GM12878 (cell line): Measurements from ENCODE around the gene BCL2. TPM values are rescaled to one million over a fixed set of nuclear protein-coding genes. Genes with fewer than 3 reads are reported as not detected.

Source experiments
- ATAC-seq: fragments of 200-7000 bp; cut with Tn5 transposase; 3 replicates; pipeline ENCODE4 v1.9.1; 2020; ENCODE audit warnings: mild to moderate bottlenecking, moderate library complexity
- BruUV-seq: library from RNA; stranded (reverse); fragments of 400-500 nt; replicated peaks from 2 replicates; lab custom pipeline; 2021; lab: Mats Ljungman, UMichigan
- CTCF ChIA-PET: fragments of 300-600 bp; sonication (Branson Sonifier 250); formaldehyde crosslinking; extraction: SDS; loops from one replicate; lab custom pipeline; 2021; ENCODE audit warnings: inconsistent platforms; lab: Yijun Ruan, JAX
- POLR2A ChIA-PET: fragments of 350-600 bp; formaldehyde crosslinking; extraction: SDS; loops from one replicate; lab custom pipeline; 2021; ENCODE audit warnings: inconsistent platforms; lab: Charles Lee
- RAD21 ChIA-PET: fragments of 300-600 bp; sonication (Branson Sonifier 250); formaldehyde crosslinking; loops from one replicate; lab custom pipeline; 2023; ENCODE audit warnings: antibody characterized with exemption; ENCODE audit not compliant: unreplicated experiment; lab: Charles Lee
- SMC1A ChIA-PET: fragments of 300-600 bp; sonication (Branson Sonifier 250); formaldehyde crosslinking; loops from one replicate; lab custom pipeline; 2023; ENCODE audit not compliant: unreplicated experiment, uncharacterized antibody; lab: Charles Lee
- DNase-seq: peaks from one replicate; pipeline ENCODE4 v3.0.0-alpha.2; 2011; ENCODE audit warnings: low read depth, low spot score
- FAIRE-seq: peaks from 3 replicates; lab custom pipeline; 2011; peaks lifted over from hg19 to GRCh38; lab: Jason Lieb, UNC
- H2AFZ ChIP-seq: 2 replicates; pipeline ENCODE4 v1.6.0; 2011; ENCODE audit warnings: low read depth, low read length, control low read depth; ENCODE audit not compliant: control insufficient read depth
- H3K27ac ChIP-seq: 2 replicates; pipeline ENCODE4 v1.5.1; 2011; ENCODE audit warnings: control low read depth; ENCODE audit not compliant: control insufficient read depth, insufficient read depth
- H3K27me3 ChIP-seq, 2 experiments: replicated peaks in 1 of 2; 2 replicates each; pipeline versions ENCODE4 v1.6.0 to v1.6.1; 2011; ENCODE audit warnings: low read length in 1 of 2; ENCODE audit not compliant: control insufficient read depth in 2 of 2, insufficient read depth in 2 of 2
- H3K36me3 ChIP-seq, 2 experiments: 2 replicates each; pipeline ENCODE4 v1.5.1; 2011; ENCODE audit warnings: low read length in 1 of 2; ENCODE audit not compliant: control insufficient read depth in 2 of 2, insufficient read depth in 2 of 2
- H3K4me1 ChIP-seq: 2 replicates; pipeline ENCODE4 v1.6.1; 2011; ENCODE audit warnings: mild to moderate bottlenecking, low read length, moderate library complexity, mixed read lengths; ENCODE audit not compliant: control insufficient read depth, insufficient read depth
- H3K4me2 ChIP-seq: 2 replicates; pipeline ENCODE4 v1.6.0; 2011; ENCODE audit warnings: control low read depth; ENCODE audit not compliant: control insufficient read depth, insufficient read depth
- H3K4me3 ChIP-seq: fragments of 200-600 bp; sonication (generic); 2 replicates; pipeline ENCODE4 v1.5.1; 2016
- H3K79me2 ChIP-seq: 2 replicates; pipeline ENCODE4 v1.6.0; 2011; ENCODE audit warnings: low read length; ENCODE audit not compliant: control insufficient read depth, insufficient read depth
- H3K9ac ChIP-seq: 2 replicates; pipeline ENCODE4 v1.8.0; 2011; ENCODE audit warnings: low read length, control low read depth, mixed read lengths; ENCODE audit not compliant: control insufficient read depth, insufficient read depth
- H3K9me3 ChIP-seq: replicated peaks from 3 replicates; pipeline ENCODE4 v1.5.1; 2011; ENCODE audit warnings: mild to moderate bottlenecking, low read length; ENCODE audit not compliant: control insufficient read depth, insufficient read depth
- H4K20me1 ChIP-seq: 2 replicates; pipeline ENCODE4 v1.6.0; 2011; ENCODE audit not compliant: control insufficient read depth, insufficient read depth
- BMI1 ChIP-seq: fragments of 450-650 bp; IDR thresholded peaks from 2 replicates; pipeline ENCODE4 v1.6.1; 2016; ENCODE audit warnings: mild to moderate bottlenecking, moderate library complexity, borderline replicate concordance
- EZH2 ChIP-seq: IDR thresholded peaks from 2 replicates; pipeline ENCODE4 v1.6.1; 2012; ENCODE audit warnings: low read depth, mild to moderate bottlenecking, control low read depth, inconsistent platforms, low read length, borderline replicate concordance; ENCODE audit not compliant: control insufficient read depth
- IKZF2 ChIP-seq, 2 experiments: fragments of 450-650 bp; IDR thresholded peaks; 2 replicates each; pipeline ENCODE4 v1.6.1; 2017; ENCODE audit warnings: mild to moderate bottlenecking in 2 of 2, moderate library complexity in 2 of 2
- LARP7 ChIP-seq: fragments of 450-650 bp; IDR thresholded peaks from 2 replicates; pipeline ENCODE4 v1.6.1; 2017; ENCODE audit warnings: mild to moderate bottlenecking
- POLR2A ChIP-seq: IDR thresholded peaks from 2 replicates; pipeline ENCODE4 v1.6.1; 2011; ENCODE audit warnings: low read depth, mild to moderate bottlenecking, low read length
- TBL1XR1 ChIP-seq: IDR thresholded peaks from 2 replicates; pipeline ENCODE4 v1.6.1; 2012; ENCODE audit warnings: low read depth, low read length, improper control_type of control experiment
- TCF7 ChIP-seq: IDR thresholded peaks from 2 replicates; pipeline ENCODE4 v1.6.1; 2014; ENCODE audit warnings: antibody characterized with exemption, borderline replicate concordance
- WGBS: methylation state at CpG from one replicate; pipeline ENCODE4 v1.1.6; 2016; ENCODE audit warnings: low lambda C conversion rate; ENCODE audit not compliant: insufficient replicate concordance, insufficient coverage; ENCODE audit errors: missing lambda C conversion rate; 5-methylcytosine and 5-hydroxymethylcytosine counted together
- in situ Hi-C: fragments of 300-500 bp; cut with MboI; formaldehyde crosslinking; loops from 9 replicates; pipeline ENCODE4 v1.14.3; 2018; ENCODE audit warnings: mixed read lengths
- intact Hi-C: fragments of 100-400 bp; cut with micrococcal nuclease; formaldehyde crosslinking; loops from one replicate; pipeline ENCODE4 v1.14.2; 2022; ENCODE audit not compliant: unreplicated experiment
- polyA plus RNA-seq, 11 experiments: library from polyadenylated mRNA; depleted of rRNA in 4 of 11; unstranded in 6 of 11; stranded (reverse) in 5 of 11; fragments of >200 nt; fragmentation: Nextera tagmentation in 4 of 11; fragmentation: Illumina TruSeq in 1 of 11; extraction: Ambion mirVana in 4 of 11; extraction: Trizol in 1 of 11; gene quantifications; 1 replicate in 1 of 11; 2 replicates in 10 of 11; pipeline versions ENCODE4 v1.2.1 to v1.2.3, GENCODE V29; 2011 to 2016; ENCODE audit warnings: inconsistent platforms in 2 of 11, missing spikeins in 2 of 11, low read depth in 1 of 11
- total RNA-seq, 4 experiments: library from RNA; depleted of rRNA in 3 of 4; stranded (reverse); fragments of >200 nt in 3 of 4; fragmentation: Illumina TruSeq in 1 of 4; extraction: Trizol in 1 of 4; gene quantifications; 2 replicates each; pipeline versions ENCODE4 v1.2.1 to v1.2.3, GENCODE V29; 2013 to 2021
- TF ChIP-seq, protein P1 (sequence below): fragments of 450-650 bp; IDR thresholded peaks from 2 replicates; pipeline ENCODE4 v1.6.1; 2017; ENCODE audit warnings: low read depth, mild to moderate bottlenecking, moderate library complexity

Gene BCL2
- total and polyA plus RNA-seq, 10 of the 15 experiments (the other 5 are each of a cell fraction or from before 2014, with no cell fraction given), result 4.1 to 47.8 (median 19.3) TPM

DNA sequence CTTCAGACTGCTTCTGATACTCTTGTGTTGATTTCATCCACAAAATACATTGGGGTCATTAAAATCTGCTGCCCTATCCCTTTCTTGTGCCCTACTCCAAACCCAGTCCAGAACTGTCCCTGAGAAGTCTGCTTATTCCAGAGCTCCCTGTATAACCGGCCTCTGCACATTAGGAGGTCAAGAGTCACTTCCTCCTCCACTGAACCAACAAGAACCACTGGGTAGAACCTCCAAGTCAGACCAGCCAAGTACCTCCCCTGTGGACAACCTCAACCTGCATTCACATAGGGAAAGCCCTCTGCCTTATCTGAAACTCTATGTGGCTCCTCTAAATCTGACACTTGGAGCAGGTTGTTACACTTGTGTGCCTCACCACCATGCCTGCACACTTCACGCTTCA lies 25.3 kb upstream of the BCL2 start:
- ChIA-PET SMC1A (no interaction called here), CTCF (no interaction called here), RAD21 (no interaction called here), POLR2A (no interaction called here)
- Histone ChIP-seq H3K79me2 (no peaks in the 10 kb centered on the region), H3K9ac (no peak overlapping the region), H4K20me1 (no peaks in the 10 kb centered on the region), H3K4me3 (no peak overlapping the region), H3K9me3 (no peaks in the 10 kb centered on the region), H3K27me3 (no peaks in the 10 kb centered on the region), H3K4me1 (no peaks in the 10 kb centered on the region), H2AFZ (no peak overlapping the region), H3K4me2 (no peak overlapping the region), H3K36me3 (peaks cover 5 to 12% of the 10 kb centered on the region in 2 experiments; a peak in 3 of 4 replicates), H3K27ac (no peak overlapping the region)
- BruUV-seq, result no TSS peak
- intact Hi-C loops (loop anchor here (5.0 kb wide), 1 partner anchor 328 kb away; no protein-coding TSS in a partner anchor), in situ Hi-C loops (loop anchor here (25.0 kb wide), 1 partner anchor 633 kb away; the partner anchor contains the start of gene PHLPP1)
- TF ChIP-seq LARP7, result no peak
- TF ChIP-seq IKZF2 (IDR thresholded peaks at IDR 0.05), result no peak
- no peak for TF ChIP-seq TCF7
- TF ChIP-seq TBL1XR1, result no peak
- no peak for TF ChIP-seq BMI1
- no peak for TF ChIP-seq EZH2
- no peak for TF ChIP-seq POLR2A
- TF ChIP-seq, protein P1, sequence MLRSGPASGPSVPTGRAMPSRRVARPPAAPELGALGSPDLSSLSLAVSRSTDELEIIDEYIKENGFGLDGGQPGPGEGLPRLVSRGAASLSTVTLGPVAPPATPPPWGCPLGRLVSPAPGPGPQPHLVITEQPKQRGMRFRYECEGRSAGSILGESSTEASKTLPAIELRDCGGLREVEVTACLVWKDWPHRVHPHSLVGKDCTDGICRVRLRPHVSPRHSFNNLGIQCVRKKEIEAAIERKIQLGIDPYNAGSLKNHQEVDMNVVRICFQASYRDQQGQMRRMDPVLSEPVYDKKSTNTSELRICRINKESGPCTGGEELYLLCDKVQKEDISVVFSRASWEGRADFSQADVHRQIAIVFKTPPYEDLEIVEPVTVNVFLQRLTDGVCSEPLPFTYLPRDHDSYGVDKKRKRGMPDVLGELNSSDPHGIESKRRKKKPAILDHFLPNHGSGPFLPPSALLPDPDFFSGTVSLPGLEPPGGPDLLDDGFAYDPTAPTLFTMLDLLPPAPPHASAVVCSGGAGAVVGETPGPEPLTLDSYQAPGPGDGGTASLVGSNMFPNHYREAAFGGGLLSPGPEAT, result no peak
- 50% methylated on average over 2 of the region's 2 CpGs for WGBS
- no peak for FAIRE-seq
- DNase-seq, result no peak
- no peak for ATAC-seq
